HEK293T (cell line): Measurements from ENCODE around the gene UTF1.
"Not testable (repeated sequence)": the region's sequence is repeated elsewhere in the genome, so short reads cannot be mapped to it uniquely, and the experiment has no call there.

Experiments used
- FOXA1 ChIP-seq: fragments of 450-650 bp; IDR thresholded peaks from 2 replicates; pipeline ENCODE4 v1.6.1; 2016; ENCODE audit warnings: mild to moderate bottlenecking
- HDGF ChIP-seq: fragments of 450-650 bp; IDR thresholded peaks from 2 replicates; pipeline ENCODE4 v1.6.1; 2017; ENCODE audit warnings: antibody characterized with exemption, borderline replicate concordance
- SP1 ChIP-seq: fragments of 450-650 bp; IDR thresholded peaks from 2 replicates; pipeline ENCODE4 v1.6.1; 2017

GRCh38 chr10:133265052-133265451, 35.0 kb downstream of the UTF1 start:
- not testable (repeated sequence) for TF ChIP-seq SP1, FOXA1, HDGF
